ENCODE measurements around the gene S100A2. TPM values are rescaled to one million over a fixed set of nuclear protein-coding genes. Genes with fewer than 3 reads are reported as not detected.

The S100A2 gene
- total and polyA plus RNA-seq, 11 donors = 1.3 to 5.1 (median 2.6) TPM; not detected in 1

GRCh38 chr1:153538315-153538821 is 27.3 kb downstream of the S100A2 start:
- H3K27me3 ChIP-seq = no peaks in the 10 kb centered on the region
- no peak overlapping the region for H3K4me3 ChIP-seq
- intact Hi-C loops (cut with DNase I) = loop anchor here in 1 of 10 donors (10.0 kb wide), 1 partner anchor 446 kb away; the partner anchor contains the start of gene RAB13
- no peak overlapping the region for H3K27ac ChIP-seq
- TF ChIP-seq POLR2A (IDR thresholded peaks at IDR 0.05) = no peak
- TF ChIP-seq CTCF (IDR thresholded peaks at IDR 0.05) = no peak
- H3K36me3 ChIP-seq = peaks cover 0 to 12% (median 0%) of the 10 kb centered on the region in 9 donors
- H3K4me1 ChIP-seq = peaks cover 0 to 76% (median 22%) of the 10 kb centered on the region in 12 donors
- no peak for DNase-seq
- 73 to 77% (median 74%) methylated on average over 6 of the region's 6 CpGs for WGBS, 4 donors
- no peaks in the 10 kb centered on the region for H3K9me3 ChIP-seq
- no peak for ATAC-seq

GRCh38 chr1:153537376-153537730 is 28.3 kb downstream of the S100A2 start:
- H3K36me3 ChIP-seq = peaks cover 0 to 7% (median 0%) of the 10 kb centered on the region in 9 donors
- WGBS, 4 donors = 94 to 98% (median 97%) methylated on average over 6 of the region's 6 CpGs
- TF ChIP-seq POLR2A (IDR thresholded peaks at IDR 0.05) (no peak), CTCF (IDR thresholded peaks at IDR 0.05) (no peak)
- H3K27ac ChIP-seq = peak overlapping the region in 1 of 12 donors; percentile 98
- H3K9me3 ChIP-seq = no peaks in the 10 kb centered on the region
- no peaks in the 10 kb centered on the region for H3K27me3 ChIP-seq
- no peak overlapping the region for H3K4me3 ChIP-seq
- ATAC-seq (no peak), DNase-seq (no peak)
- H3K4me1 ChIP-seq = peaks cover 0 to 76% (median 28%) of the 10 kb centered on the region in 12 donors
- intact Hi-C loops (cut with DNase I) = loop anchor here in 1 of 10 donors (10.0 kb wide), 1 partner anchor 447 kb away; the partner anchor contains the start of gene RAB13

- Histone ChIP-seq H3K4me1 (peaks cover 0 to 76% (median 28%) of the 10 kb centered on the region in 12 donors), H3K27me3 (no peaks in the 10 kb centered on the region), H3K9me3 (no peaks in the 10 kb centered on the region), H3K4me3 (peak overlapping the region in 11 of 12 donors; percentile 61 to 97 (median 89)), H3K36me3 (peaks cover 0 to 7% (median 0%) of the 10 kb centered on the region in 9 donors), H3K27ac (peak overlapping the region; percentile 89 to 100 (median 98))
- 87 to 92% (median 87%) methylated on average over 9 of the region's 9 CpGs for WGBS, 4 donors
- ATAC-seq (no peak), DNase-seq (peak in 1 of 5 donors; percentile 50)
- intact Hi-C loops (cut with DNase I) = loop anchor here in 1 of 10 donors (10.0 kb wide), 1 partner anchor 448 kb away; the partner anchor contains the start of gene RAB13
- TF ChIP-seq POLR2A (IDR thresholded peaks at IDR 0.05) (no peak), CTCF (IDR thresholded peaks at IDR 0.05) (no peak)
These were observed 28.8 kb downstream of the S100A2 start for GRCh38 chr1:153536671-153537375.

- Histone ChIP-seq H3K36me3 (peaks cover 0 to 7% (median 0%) of the 10 kb centered on the region in 9 donors), H3K27me3 (no peaks in the 10 kb centered on the region), H3K9me3 (no peaks in the 10 kb centered on the region), H3K4me3 (peak overlapping the region; percentile 61 to 97 (median 85)), H3K27ac (peak overlapping the region; percentile 89 to 100 (median 98)), H3K4me1 (peaks cover 0 to 74% (median 28%) of the 10 kb centered on the region in 12 donors)
- intact Hi-C loops (cut with DNase I) = loop anchor here in 1 of 10 donors (10.0 kb wide), 1 partner anchor 449 kb away; the partner anchor contains the start of gene RAB13
- peak; percentile 85 to 93 (median 89) for DNase-seq
- TF ChIP-seq POLR2A (IDR thresholded peaks at IDR 0.05) = peak in 1 of 2 donors; percentile 46
- no peak for TF ChIP-seq CTCF (IDR thresholded peaks at IDR 0.05)
- peak; percentile 75 to 85 (median 79) for ATAC-seq
- WGBS, 4 donors = 2 to 4% (median 2%) methylated on average over 22 to 38 of the region's 38 CpGs
These were observed 29.5 kb downstream of the S100A2 start for GRCh38 chr1:153536012-153536670.

All from heart left ventricle (tissue), 16 donors.